Retinal pigment epithelial cell (primary cell): ENCODE results near the gene KSR2.

Source experiments
- DNase-seq: peaks from one replicate; pipeline ENCODE4 v3.0.0-alpha.2; 2010; ENCODE audit warnings: low read depth
- H3K4me3 ChIP-seq: 2 replicates; pipeline ENCODE4 v1.5.1; 2011; ENCODE audit warnings: mild to moderate bottlenecking, low read length, control low read depth, moderate library complexity
- CTCF ChIP-seq: conservative IDR thresholded peaks from 2 replicates; pipeline ENCODE4 v1.5.1; 2011; ENCODE audit warnings: low read depth, low read length, control low read depth, inconsistent platforms

The KSR2 gene

GRCh38 chr12:117789195-117789912 lies 179.4 kb downstream of the KSR2 start:
- TF ChIP-seq CTCF: no peak
- no peak for DNase-seq
- no peak overlapping the region for H3K4me3 ChIP-seq

- no peak for DNase-seq
- H3K4me3 ChIP-seq: no peak overlapping the region
- TF ChIP-seq CTCF: no peak
These were observed 190.1 kb downstream of the KSR2 start for GRCh38 chr12:117778656-117779055.

- no peak overlapping the region for H3K4me3 ChIP-seq
- no peak for DNase-seq
- TF ChIP-seq CTCF: no peak
These were observed 193.6 kb downstream of the KSR2 start for GRCh38 chr12:117774941-117775775.

GRCh38 chr12:117768860-117769259 lies 199.9 kb downstream of the KSR2 start:
- no peak for DNase-seq
- no peak overlapping the region for H3K4me3 ChIP-seq
- TF ChIP-seq CTCF: no peak

GRCh38 chr12:117766008-117766407 lies 202.8 kb downstream of the KSR2 start:
- H3K4me3 ChIP-seq: no peak overlapping the region
- no peak for DNase-seq
- no peak for TF ChIP-seq CTCF

- no peak overlapping the region for H3K4me3 ChIP-seq
- DNase-seq: no peak
- no peak for TF ChIP-seq CTCF
These were observed 206.6 kb downstream of the KSR2 start for GRCh38 chr12:117762143-117762542.
